Measurements from ENCODE around the gene ASAH2B.
"Not testable (repeated sequence)": the region's sequence is repeated elsewhere in the genome, so short reads cannot be mapped to it uniquely, and the experiment has no call there.

Gene ASAH2B

GRCh38 chr10:50739618-50740292 is at the start of gene ASAH2B:
TSS of gene ASAH2B (plus strand) at chr10:50739936. CDS start at chr10:50745131, 5,195 bp downstream.
- H3K9me3 ChIP-seq (ENCODE audit: low read length), result no peaks in the 10 kb centered on the region
- no peaks in the 10 kb centered on the region for H3F3A ChIP-seq (ENCODE audit: insufficient read depth, low read length)
- no peaks in the 10 kb centered on the region for H3K79me2 ChIP-seq (ENCODE audit: insufficient read depth, low read length)
- H4K20me1 ChIP-seq (ENCODE audit: insufficient read depth, low read length), result no peaks in the 10 kb centered on the region
- no peaks in the 10 kb centered on the region for H3K9me2 ChIP-seq (ENCODE audit: low read depth, low read length)
- H3K4me3 ChIP-seq (ENCODE audit: low read depth, low read length, poor library complexity, severe bottlenecking), result peak within 1 kb of the TSS; percentile 72
- H3K4me1 ChIP-seq (ENCODE audit: insufficient read depth, low read length, severe bottlenecking), result peaks cover 5% of the 10 kb centered on the region
- H3K9ac ChIP-seq (ENCODE audit: low read length), result peak within 1 kb of the TSS; percentile 62
- peak within 1 kb of the TSS; percentile 70 for H3K4me2 ChIP-seq (ENCODE audit: low read length)
- no peak within 1 kb of the TSS for H3K27ac ChIP-seq (ENCODE audit: low read depth, low read length, poor library complexity, severe bottlenecking)
- no peak for TF ChIP-seq EZH2 (IDR thresholded peaks at IDR 0.05; ENCODE audit: borderline replicate concordance, low read length)
- no peak for TF ChIP-seq CTCF (IDR thresholded peaks at IDR 0.05; ENCODE audit: low read length)
- H3K27me3 ChIP-seq (ENCODE audit: insufficient read depth, low read length), result no peaks in the 10 kb centered on the region
- peak within 1 kb of the TSS; percentile 17; the same call in 1 of the 2 replicates for H2AFZ ChIP-seq (ENCODE audit: low read length)
- no peaks in the 10 kb centered on the region for H3K36me3 ChIP-seq (ENCODE audit: insufficient read depth, low read length)

GRCh38 chr10:50697819-50698218 is 41.9 kb upstream of the ASAH2B start:
- H3K27ac ChIP-seq (ENCODE audit: low read depth, low read length, poor library complexity, severe bottlenecking); H2AFZ ChIP-seq (ENCODE audit: low read length); H3F3A ChIP-seq (ENCODE audit: insufficient read depth, low read length); H3K79me2 ChIP-seq (ENCODE audit: insufficient read depth, low read length); H3K9me2 ChIP-seq (ENCODE audit: low read depth, low read length); H3K36me3 ChIP-seq (ENCODE audit: insufficient read depth, low read length); H3K4me2 ChIP-seq (ENCODE audit: low read length); H3K4me3 ChIP-seq (ENCODE audit: low read depth, low read length, poor library complexity, severe bottlenecking); H3K27me3 ChIP-seq (ENCODE audit: insufficient read depth, low read length); H4K20me1 ChIP-seq (ENCODE audit: insufficient read depth, low read length); H3K9me3 ChIP-seq (ENCODE audit: low read length); H3K4me1 ChIP-seq (ENCODE audit: insufficient read depth, low read length, severe bottlenecking); H3K9ac ChIP-seq (ENCODE audit: low read length): not testable (repeated sequence)

- H3K27me3 ChIP-seq (ENCODE audit: insufficient read depth, low read length); H3F3A ChIP-seq (ENCODE audit: insufficient read depth, low read length); H2AFZ ChIP-seq (ENCODE audit: low read length); H3K36me3 ChIP-seq (ENCODE audit: insufficient read depth, low read length); H3K4me2 ChIP-seq (ENCODE audit: low read length); H3K79me2 ChIP-seq (ENCODE audit: insufficient read depth, low read length); H4K20me1 ChIP-seq (ENCODE audit: insufficient read depth, low read length); H3K27ac ChIP-seq (ENCODE audit: low read depth, low read length, poor library complexity, severe bottlenecking); H3K9ac ChIP-seq (ENCODE audit: low read length); H3K9me2 ChIP-seq (ENCODE audit: low read depth, low read length); H3K9me3 ChIP-seq (ENCODE audit: low read length); H3K4me1 ChIP-seq (ENCODE audit: insufficient read depth, low read length, severe bottlenecking); H3K4me3 ChIP-seq (ENCODE audit: low read depth, low read length, poor library complexity, severe bottlenecking): not testable (repeated sequence)
Observed at GRCh38 chr10:50701947-50702346, 37.8 kb upstream of the ASAH2B start.

GRCh38 chr10:50702997-50703396 is 36.7 kb upstream of the ASAH2B start:
- H3K27me3 ChIP-seq (ENCODE audit: insufficient read depth, low read length); H3K4me2 ChIP-seq (ENCODE audit: low read length); H3K9me2 ChIP-seq (ENCODE audit: low read depth, low read length); H2AFZ ChIP-seq (ENCODE audit: low read length); H3K27ac ChIP-seq (ENCODE audit: low read depth, low read length, poor library complexity, severe bottlenecking); H3K4me1 ChIP-seq (ENCODE audit: insufficient read depth, low read length, severe bottlenecking); H3K4me3 ChIP-seq (ENCODE audit: low read depth, low read length, poor library complexity, severe bottlenecking); H4K20me1 ChIP-seq (ENCODE audit: insufficient read depth, low read length); H3K79me2 ChIP-seq (ENCODE audit: insufficient read depth, low read length); H3F3A ChIP-seq (ENCODE audit: insufficient read depth, low read length); H3K9ac ChIP-seq (ENCODE audit: low read length); H3K36me3 ChIP-seq (ENCODE audit: insufficient read depth, low read length); H3K9me3 ChIP-seq (ENCODE audit: low read length): not testable (repeated sequence)

- H3K9ac ChIP-seq (ENCODE audit: low read length); H3K27ac ChIP-seq (ENCODE audit: low read depth, low read length, poor library complexity, severe bottlenecking); H3K9me2 ChIP-seq (ENCODE audit: low read depth, low read length); H4K20me1 ChIP-seq (ENCODE audit: insufficient read depth, low read length); H2AFZ ChIP-seq (ENCODE audit: low read length); H3K4me1 ChIP-seq (ENCODE audit: insufficient read depth, low read length, severe bottlenecking); H3K4me3 ChIP-seq (ENCODE audit: low read depth, low read length, poor library complexity, severe bottlenecking); H3K4me2 ChIP-seq (ENCODE audit: low read length); H3F3A ChIP-seq (ENCODE audit: insufficient read depth, low read length); H3K36me3 ChIP-seq (ENCODE audit: insufficient read depth, low read length); H3K79me2 ChIP-seq (ENCODE audit: insufficient read depth, low read length); H3K27me3 ChIP-seq (ENCODE audit: insufficient read depth, low read length); H3K9me3 ChIP-seq (ENCODE audit: low read length): not testable (repeated sequence)
Observed at GRCh38 chr10:50704436-50705079, 35.2 kb upstream of the ASAH2B start.

GRCh38 chr10:50706006-50706405 is 33.7 kb upstream of the ASAH2B start:
- H3K36me3 ChIP-seq (ENCODE audit: insufficient read depth, low read length); H3K27me3 ChIP-seq (ENCODE audit: insufficient read depth, low read length); H4K20me1 ChIP-seq (ENCODE audit: insufficient read depth, low read length); H3K4me2 ChIP-seq (ENCODE audit: low read length); H3K27ac ChIP-seq (ENCODE audit: low read depth, low read length, poor library complexity, severe bottlenecking); H3K9me2 ChIP-seq (ENCODE audit: low read depth, low read length); H3K9ac ChIP-seq (ENCODE audit: low read length); H3K4me1 ChIP-seq (ENCODE audit: insufficient read depth, low read length, severe bottlenecking); H2AFZ ChIP-seq (ENCODE audit: low read length); H3K9me3 ChIP-seq (ENCODE audit: low read length); H3K79me2 ChIP-seq (ENCODE audit: insufficient read depth, low read length); H3F3A ChIP-seq (ENCODE audit: insufficient read depth, low read length); H3K4me3 ChIP-seq (ENCODE audit: low read depth, low read length, poor library complexity, severe bottlenecking): not testable (repeated sequence)

GRCh38 chr10:50710241-50710640 is 29.5 kb upstream of the ASAH2B start:
- not testable (repeated sequence) for H3K4me2 ChIP-seq (ENCODE audit: low read length); H3K27ac ChIP-seq (ENCODE audit: low read depth, low read length, poor library complexity, severe bottlenecking); H3K79me2 ChIP-seq (ENCODE audit: insufficient read depth, low read length); H4K20me1 ChIP-seq (ENCODE audit: insufficient read depth, low read length); H3K4me3 ChIP-seq (ENCODE audit: low read depth, low read length, poor library complexity, severe bottlenecking); H3K4me1 ChIP-seq (ENCODE audit: insufficient read depth, low read length, severe bottlenecking); H3F3A ChIP-seq (ENCODE audit: insufficient read depth, low read length); H3K9me3 ChIP-seq (ENCODE audit: low read length); H3K9ac ChIP-seq (ENCODE audit: low read length); H2AFZ ChIP-seq (ENCODE audit: low read length); H3K36me3 ChIP-seq (ENCODE audit: insufficient read depth, low read length); H3K27me3 ChIP-seq (ENCODE audit: insufficient read depth, low read length); H3K9me2 ChIP-seq (ENCODE audit: low read depth, low read length)

Measured in OCI-LY1 (cell line).